Activated CD8-positive, alpha-beta memory T cell treated with anti-CD3 and anti-CD28 coated beads, Interleukin-2, amount 50 U/mL, for 1 hour (primary cell): ENCODE data around the gene TTLL12.

Source experiments
- DNase-seq: peaks from one replicate; pipeline ENCODE4 v3.0.0-alpha.2; 2020; ENCODE audit errors: extremely low read depth

Gene TTLL12

GRCh38 chr22:43173566-43173965 is 13.4 kb downstream of the TTLL12 start:
- DNase-seq, result no peak

GRCh38 chr22:43172191-43172590 is 14.7 kb downstream of the TTLL12 start:
- DNase-seq, result no peak

- DNase-seq, result no peak
Observed at GRCh38 chr22:43171607-43172006, 15.3 kb downstream of the TTLL12 start.

- no peak for DNase-seq
Observed at GRCh38 chr22:43171019-43171491, 15.9 kb downstream of the TTLL12 start.

GRCh38 chr22:43170131-43170480 is 16.8 kb downstream of the TTLL12 start:
- DNase-seq, result no peak

- no peak for DNase-seq
Observed at GRCh38 chr22:43169310-43170130, 17.4 kb downstream of the TTLL12 start.

GRCh38 chr22:43168471-43169309 is 18.2 kb downstream of the TTLL12 start:
- no peak for DNase-seq

- DNase-seq, result no peak
Observed at GRCh38 chr22:43167001-43167589, 19.8 kb downstream of the TTLL12 start.

- no peak for DNase-seq
Observed at GRCh38 chr22:43166132-43166930, 20.6 kb downstream of the TTLL12 start.

GRCh38 chr22:43164636-43165035 is 22.3 kb downstream of the TTLL12 start:
- DNase-seq, result no peak

GRCh38 chr22:43163241-43163795 is 23.6 kb downstream of the TTLL12 start:
- no peak for DNase-seq

- DNase-seq, result no peak
Observed at GRCh38 chr22:43162412-43163150, 24.4 kb downstream of the TTLL12 start.

- DNase-seq, result no peak
Observed at GRCh38 chr22:43160497-43161126, 26.3 kb downstream of the TTLL12 start.

- DNase-seq, result no peak
Observed at GRCh38 chr22:43159484-43160178, 27.3 kb downstream of the TTLL12 start.

- DNase-seq, result no peak
Observed at GRCh38 chr22:43158778-43159483, 28.0 kb downstream of the TTLL12 start.

GRCh38 chr22:43157874-43158546 is 28.9 kb downstream of the TTLL12 start:
- DNase-seq, result no peak

- DNase-seq, result no peak
Observed at GRCh38 chr22:43156413-43156812, 30.5 kb downstream of the TTLL12 start.

- DNase-seq, result no peak
Observed at GRCh38 chr22:43155789-43156188, 31.1 kb downstream of the TTLL12 start.
